IPS DF 19.7 (cell line): Measurements from ENCODE around the gene MTIF3.

Experiments used
- DNase-seq: peaks from one replicate; pipeline ENCODE4 v3.0.0-alpha.2; 2013; ENCODE audit warnings: low read depth, low spot score

Gene MTIF3

GRCh38 chr13:27455331-27455855 lies 5.0 kb upstream of the MTIF3 start:
- no peak for DNase-seq

GRCh38 chr13:27450921-27451471 lies 632 bp upstream of the MTIF3 start:
- DNase-seq: no peak

GRCh38 chr13:27449081-27449603 lies 1.2 kb downstream of the MTIF3 start:
- DNase-seq: no peak

- no peak for DNase-seq
Measured at GRCh38 chr13:27448308-27448707, 2.1 kb downstream of the MTIF3 start.

- no peak for DNase-seq
Measured at GRCh38 chr13:27446986-27447583, 3.3 kb downstream of the MTIF3 start.

- no peak for DNase-seq
Measured at GRCh38 chr13:27442797-27443196, 7.6 kb downstream of the MTIF3 start.

- DNase-seq: no peak
Measured at GRCh38 chr13:27442071-27442647, 8.2 kb downstream of the MTIF3 start.

- no peak for DNase-seq
Measured at GRCh38 chr13:27440408-27440807, 10.0 kb downstream of the MTIF3 start.

- no peak for DNase-seq
Measured at GRCh38 chr13:27437126-27437525, 13.2 kb downstream of the MTIF3 start.

GRCh38 chr13:27432611-27433210 lies 17.7 kb downstream of the MTIF3 start:
- no peak for DNase-seq

GRCh38 chr13:27432180-27432579 lies 18.2 kb downstream of the MTIF3 start:
- no peak for DNase-seq

GRCh38 chr13:27428160-27428559 lies 22.2 kb downstream of the MTIF3 start:
- no peak for DNase-seq

GRCh38 chr13:27427641-27428040 lies 22.7 kb downstream of the MTIF3 start:
- DNase-seq: no peak

GRCh38 chr13:27425918-27426630 lies 24.3 kb downstream of the MTIF3 start:
- DNase-seq: no peak

GRCh38 chr13:27425158-27425917 lies 25.0 kb downstream of the MTIF3 start:
- DNase-seq: no peak

GRCh38 chr13:27424246-27425157 lies 25.9 kb downstream of the MTIF3 start, which contains the start of gene GTF3A:
GTF3A (plus strand) TSS chr13:27424619.
- DNase-seq: no peak

GRCh38 chr13:27423333-27423732 lies 27.0 kb downstream of the MTIF3 start:
- no peak for DNase-seq

- DNase-seq: no peak
Measured at GRCh38 chr13:27421101-27421871, 29.1 kb downstream of the MTIF3 start.

GRCh38 chr13:27419328-27419727 lies 31.0 kb downstream of the MTIF3 start:
- no peak for DNase-seq
